Adrenal gland (tissue), 12 donors: ENCODE measurements around the gene ANP32A. TPM values are rescaled to one million over a fixed set of nuclear protein-coding genes. Genes with fewer than 3 reads are reported as not detected.

Experiments used
- DNase-seq, 7 donors: peaks; one replicate each; pipeline ENCODE4 v3.0.0-alpha.2; 2019 to 2020
- H3K27ac ChIP-seq, 5 donors: fragments of 200-600 bp; sonication (generic) in 4 of 5; 1 replicate in 3 of 5; 2 replicates in 2 of 5; pipeline versions ENCODE4 v1.5.1 to v1.8.0; 2016 to 2020; ENCODE audit warnings: mild to moderate bottlenecking in 1 of 5
- H3K27me3 ChIP-seq: fragments of 200-600 bp; 2 replicates; pipeline ENCODE4 v1.8.0; 2021
- H3K36me3 ChIP-seq, 2 donors: fragments of 200-600 bp; replicated peaks in 1 of 2; 1 replicate in 1 of 2; 2 replicates in 1 of 2; pipeline versions ENCODE4 v1.5.1 to v1.8.0; 2018 to 2022
- H3K4me1 ChIP-seq, 2 donors: fragments of 200-600 bp; replicated peaks in 1 of 2; 1 replicate in 1 of 2; 2 replicates in 1 of 2; pipeline versions ENCODE4 v1.5.1 to v1.8.0; 2018 to 2021
- H3K4me3 ChIP-seq, 4 donors: fragments of 200-600 bp; sonication (generic) in 3 of 4; one replicate each; pipeline ENCODE4 v1.5.1; 2016 to 2018
- H3K9me3 ChIP-seq, 3 donors: fragments of 200-600 bp; sonication (generic) in 1 of 3; replicated peaks in 1 of 3; 1 replicate in 2 of 3; 2 replicates in 1 of 3; pipeline versions ENCODE4 v1.5.1 to v1.8.0; 2016 to 2021
- POLR2A ChIP-seq, 2 donors: fragments of 450-650 bp; IDR thresholded peaks; one replicate each; pipeline ENCODE4 v1.6.1; 2017; ENCODE audit warnings: antibody characterized with exemption in 2 of 2, mild to moderate bottlenecking in 2 of 2, moderate library complexity in 1 of 2
- WGBS, 4 donors: extraction: QIAGEN DNeasy Blood & Tissue Kit in 2 of 4; methylation state at CpG; one replicate each; pipeline versions ENCODE4 v1.1.5 to v1.1.7; 2013 to 2017; 5-methylcytosine and 5-hydroxymethylcytosine counted together
- intact Hi-C, 2 donors: fragments of 100-400 bp; cut with DNase I; formaldehyde crosslinking; loops; one replicate each; pipeline versions ENCODE4 v1.14.1 to v1.15.0; 2022 to 2023
- polyA plus RNA-seq, 3 donors: library from polyadenylated mRNA; stranded (reverse); fragments of 200-250 nt in 2 of 3; fragments of 350-450 nt in 1 of 3; fragmentation: Illumina TruSeq in 1 of 3; extraction: RNeasy Lipid Tissue Mini Kit (QIAGEN cat#74804) in 1 of 3; gene quantifications; one replicate each; pipeline ENCODE4 v1.2.3, GENCODE V29; 2013 to 2014
- total RNA-seq, 9 donors: library from RNA; depleted of rRNA in 4 of 9; stranded (reverse); fragments of >200 nt in 4 of 9; fragments of 120-200 nt in 1 of 9; fragmentation: NEBNext Ultra II Directional in 1 of 9; extraction: Animal tissue kit (Norgen Biotek cat#: 25700) in 1 of 9; gene quantifications; one replicate each; pipeline versions ENCODE4 v1.1.0 to v1.2.4, GENCODE V29; 2013 to 2023
- TF ChIP-seq, protein P1 (sequence below), 6 experiments: fragments of 450-650 bp in 4 of 6; fragments of 200-600 bp in 2 of 6; sonication (generic) in 1 of 6; IDR thresholded peaks; 1 replicate in 5 of 6; 2 replicates in 1 of 6; pipeline versions ENCODE4 v1.5.1 to v1.8.0; 2016 to 2021; ENCODE audit warnings: antibody characterized with exemption in 6 of 6, mild to moderate bottlenecking in 2 of 6, moderate library complexity in 1 of 6
- donor health status: healthy with polysubstance abuse.
- donor health status: Bipolar disorder and iron deficiency.
- donor health status: DM: yes; HTN: yes; CAD: no.
- donor health status: DM: no; HTN: no; CAD: no.
- donor health status: DM: no; HTN: no; CAD: no.
- donor health status: DM: yes; HTN: yes; CAD: no.

Gene ANP32A
- total and polyA plus RNA-seq, 12 donors: 44.5 to 170 (median 79.5) TPM

- Histone ChIP-seq H3K4me1 (peaks cover 9 to 37% of the 10 kb centered on the region in 2 donors), H3K36me3 (no peaks in the 10 kb centered on the region), H3K27ac (no peak overlapping the region), H3K9me3 (no peaks in the 10 kb centered on the region), H3K27me3 (no peaks in the 10 kb centered on the region), H3K4me3 (no peak overlapping the region)
- no peak for DNase-seq
- WGBS, 4 donors: 86 to 91% (median 88%) methylated on average over 6 of the region's 6 CpGs
- TF ChIP-seq POLR2A (IDR thresholded peaks at IDR 0.05): no peak
- TF ChIP-seq, protein P1, sequence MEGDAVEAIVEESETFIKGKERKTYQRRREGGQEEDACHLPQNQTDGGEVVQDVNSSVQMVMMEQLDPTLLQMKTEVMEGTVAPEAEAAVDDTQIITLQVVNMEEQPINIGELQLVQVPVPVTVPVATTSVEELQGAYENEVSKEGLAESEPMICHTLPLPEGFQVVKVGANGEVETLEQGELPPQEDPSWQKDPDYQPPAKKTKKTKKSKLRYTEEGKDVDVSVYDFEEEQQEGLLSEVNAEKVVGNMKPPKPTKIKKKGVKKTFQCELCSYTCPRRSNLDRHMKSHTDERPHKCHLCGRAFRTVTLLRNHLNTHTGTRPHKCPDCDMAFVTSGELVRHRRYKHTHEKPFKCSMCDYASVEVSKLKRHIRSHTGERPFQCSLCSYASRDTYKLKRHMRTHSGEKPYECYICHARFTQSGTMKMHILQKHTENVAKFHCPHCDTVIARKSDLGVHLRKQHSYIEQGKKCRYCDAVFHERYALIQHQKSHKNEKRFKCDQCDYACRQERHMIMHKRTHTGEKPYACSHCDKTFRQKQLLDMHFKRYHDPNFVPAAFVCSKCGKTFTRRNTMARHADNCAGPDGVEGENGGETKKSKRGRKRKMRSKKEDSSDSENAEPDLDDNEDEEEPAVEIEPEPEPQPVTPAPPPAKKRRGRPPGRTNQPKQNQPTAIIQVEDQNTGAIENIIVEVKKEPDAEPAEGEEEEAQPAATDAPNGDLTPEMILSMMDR (IDR thresholded peaks at IDR 0.05): no peak
- intact Hi-C loops: no loop called here
Observed at GRCh38 chr15:68814596-68814995, 6.1 kb downstream of the ANP32A start.

GRCh38 chr15:68812597-68813431 is 7.9 kb downstream of the ANP32A start:
- peaks cover 9 to 37% of the 10 kb centered on the region in 2 donors for H3K4me1 ChIP-seq
- H3K27ac ChIP-seq: no peak overlapping the region
- 59 to 64% (median 62%) methylated on average over 4 of the region's 4 CpGs for WGBS, 4 donors
- no peaks in the 10 kb centered on the region for H3K36me3 ChIP-seq
- intact Hi-C loops: no loop called here
- no peak overlapping the region for H3K4me3 ChIP-seq
- no peak for DNase-seq
- H3K27me3 ChIP-seq: no peaks in the 10 kb centered on the region
- no peaks in the 10 kb centered on the region for H3K9me3 ChIP-seq
- TF ChIP-seq POLR2A (IDR thresholded peaks at IDR 0.05): no peak
- TF ChIP-seq, protein P1 (IDR thresholded peaks at IDR 0.05): no peak

- 85 to 95% (median 90%) methylated on average over 6 to 8 of the region's 8 CpGs for WGBS, 4 donors
- H3K4me1 ChIP-seq: peaks cover 9 to 37% of the 10 kb centered on the region in 2 donors
- H3K9me3 ChIP-seq: no peaks in the 10 kb centered on the region
- H3K27ac ChIP-seq: no peak overlapping the region
- TF ChIP-seq, protein P1 (IDR thresholded peaks at IDR 0.05): no peak
- no peak for TF ChIP-seq POLR2A (IDR thresholded peaks at IDR 0.05)
- H3K27me3 ChIP-seq: no peaks in the 10 kb centered on the region
- intact Hi-C loops: no loop called here
- no peaks in the 10 kb centered on the region for H3K36me3 ChIP-seq
- no peak overlapping the region for H3K4me3 ChIP-seq
- DNase-seq: peak in 1 of 7 donors; percentile 38
Observed at GRCh38 chr15:68812069-68812468, 8.6 kb downstream of the ANP32A start.

GRCh38 chr15:68809517-68809916 is 11.2 kb downstream of the ANP32A start:
- intact Hi-C loops: no loop called here
- Histone ChIP-seq H3K36me3 (no peaks in the 10 kb centered on the region), H3K27me3 (no peaks in the 10 kb centered on the region), H3K4me1 (peaks cover 0 to 13% of the 10 kb centered on the region in 2 donors), H3K27ac (no peak overlapping the region), H3K9me3 (no peaks in the 10 kb centered on the region), H3K4me3 (no peak overlapping the region)
- TF ChIP-seq, protein P1 (IDR thresholded peaks at IDR 0.05): no peak
- no peak for TF ChIP-seq POLR2A (IDR thresholded peaks at IDR 0.05)
- WGBS, 4 donors: 79 to 90% (median 86%) methylated on average over 5 to 9 of the region's 9 CpGs
- DNase-seq: peak in 2 of 7 donors; percentile 9 to 39
